HG02973 (cell line): ENCODE results near the gene EXOC4.
"Not testable (repeated sequence)": the region's sequence is repeated elsewhere in the genome, so short reads cannot be mapped to it uniquely, and the experiment has no call there.

Experiments used
- ATAC-seq: cut with Tn5 transposase; IDR thresholded peaks from one replicate; pipeline ENCODE4 v1.9.1; 2021; ENCODE audit warnings: moderate library complexity; ENCODE audit not compliant: unreplicated experiment

The EXOC4 gene

GRCh38 chr7:133606991-133607390 is 354.1 kb downstream of the EXOC4 start:
- ATAC-seq: no peak

GRCh38 chr7:133609806-133610205 is 356.9 kb downstream of the EXOC4 start:
- ATAC-seq: no peak

GRCh38 chr7:133611955-133612354 is 359.1 kb downstream of the EXOC4 start:
- ATAC-seq: no peak

GRCh38 chr7:133613250-133613790 is 360.4 kb downstream of the EXOC4 start:
- no peak for ATAC-seq

GRCh38 chr7:133614251-133614650 is 361.4 kb downstream of the EXOC4 start:
- no peak for ATAC-seq

GRCh38 chr7:133618970-133619369 is 366.1 kb downstream of the EXOC4 start:
- no peak for ATAC-seq

GRCh38 chr7:133619491-133619890 is 366.6 kb downstream of the EXOC4 start:
- ATAC-seq: no peak

- no peak for ATAC-seq
Measured at GRCh38 chr7:133623721-133624120, 370.8 kb downstream of the EXOC4 start.

GRCh38 chr7:133625046-133625445 is 372.2 kb downstream of the EXOC4 start:
- no peak for ATAC-seq

- ATAC-seq: no peak
Measured at GRCh38 chr7:133629701-133630100, 376.8 kb downstream of the EXOC4 start.

GRCh38 chr7:133633055-133633454 is 380.2 kb downstream of the EXOC4 start:
- ATAC-seq: no peak

- no peak for ATAC-seq
Measured at GRCh38 chr7:133635541-133635940, 382.7 kb downstream of the EXOC4 start.

GRCh38 chr7:133638857-133639256 is 386.0 kb downstream of the EXOC4 start:
- no peak for ATAC-seq

- ATAC-seq: no peak
Measured at GRCh38 chr7:133641436-133641835, 388.6 kb downstream of the EXOC4 start.

GRCh38 chr7:133642907-133643306 is 390.0 kb downstream of the EXOC4 start:
- no peak for ATAC-seq

- ATAC-seq: not testable (repeated sequence)
Measured at GRCh38 chr7:133643652-133644051, 390.8 kb downstream of the EXOC4 start.

- no peak for ATAC-seq
Measured at GRCh38 chr7:133645884-133646391, 393.1 kb downstream of the EXOC4 start.

- ATAC-seq: no peak
Measured at GRCh38 chr7:133646472-133647315, 393.8 kb downstream of the EXOC4 start.

- ATAC-seq: no peak
Measured at GRCh38 chr7:133649593-133649992, 396.7 kb downstream of the EXOC4 start.

GRCh38 chr7:133650069-133650468 is 397.2 kb downstream of the EXOC4 start:
- no peak for ATAC-seq

GRCh38 chr7:133650487-133651300 is 397.8 kb downstream of the EXOC4 start:
- ATAC-seq: no peak
